Hepatocyte (in vitro differentiated cells): Measurements from ENCODE around the gene RIC1.

Source experiments
- EZH2 ChIP-seq: fragments of 200-600 bp; sonication (generic); IDR thresholded peaks from 2 replicates; pipeline ENCODE4 v1.6.1; 2016; ENCODE audit warnings: antibody characterized with exemption, mild to moderate bottlenecking, borderline replicate concordance
- EZH2phosphoT487 ChIP-seq: fragments of 200-600 bp; sonication (generic); IDR thresholded peaks from one replicate; pipeline ENCODE4 v1.6.1; 2018; ENCODE audit warnings: antibody characterized with exemption, mild to moderate bottlenecking, low read depth, moderate library complexity; ENCODE audit not compliant: unreplicated experiment, severe bottlenecking
- TF ChIP-seq, protein P1 (sequence below): fragments of 200-600 bp; sonication (generic); IDR thresholded peaks from 2 replicates; pipeline ENCODE4 v1.5.1; 2016; ENCODE audit warnings: antibody characterized with exemption, mild to moderate bottlenecking; ENCODE audit not compliant: poor library complexity

- TF ChIP-seq, protein P1, sequence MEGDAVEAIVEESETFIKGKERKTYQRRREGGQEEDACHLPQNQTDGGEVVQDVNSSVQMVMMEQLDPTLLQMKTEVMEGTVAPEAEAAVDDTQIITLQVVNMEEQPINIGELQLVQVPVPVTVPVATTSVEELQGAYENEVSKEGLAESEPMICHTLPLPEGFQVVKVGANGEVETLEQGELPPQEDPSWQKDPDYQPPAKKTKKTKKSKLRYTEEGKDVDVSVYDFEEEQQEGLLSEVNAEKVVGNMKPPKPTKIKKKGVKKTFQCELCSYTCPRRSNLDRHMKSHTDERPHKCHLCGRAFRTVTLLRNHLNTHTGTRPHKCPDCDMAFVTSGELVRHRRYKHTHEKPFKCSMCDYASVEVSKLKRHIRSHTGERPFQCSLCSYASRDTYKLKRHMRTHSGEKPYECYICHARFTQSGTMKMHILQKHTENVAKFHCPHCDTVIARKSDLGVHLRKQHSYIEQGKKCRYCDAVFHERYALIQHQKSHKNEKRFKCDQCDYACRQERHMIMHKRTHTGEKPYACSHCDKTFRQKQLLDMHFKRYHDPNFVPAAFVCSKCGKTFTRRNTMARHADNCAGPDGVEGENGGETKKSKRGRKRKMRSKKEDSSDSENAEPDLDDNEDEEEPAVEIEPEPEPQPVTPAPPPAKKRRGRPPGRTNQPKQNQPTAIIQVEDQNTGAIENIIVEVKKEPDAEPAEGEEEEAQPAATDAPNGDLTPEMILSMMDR = no peak
- no peak for TF ChIP-seq EZH2
- no peak for TF ChIP-seq EZH2phosphoT487
Observed at GRCh38 chr9:5793812-5794211, 164.9 kb downstream of the RIC1 start.
